OCI-LY7 (cell line): Measurements from ENCODE around the gene SPACA4. TPM values are rescaled to one million over a fixed set of nuclear protein-coding genes. Genes with fewer than 3 reads are reported as not detected.

Source experiments
- BruUV-seq: library from RNA; stranded (reverse); fragments of 400-500 nt; replicated peaks from 2 replicates; lab custom pipeline; 2021; lab: Mats Ljungman, UMichigan
- CTCF ChIA-PET: fragments of 300-600 bp; sonication (Branson Sonifier 250); formaldehyde crosslinking; loops from one replicate; lab custom pipeline; 2022; ENCODE audit warnings: antibody characterized with exemption; ENCODE audit not compliant: unreplicated experiment; lab: Charles Lee
- POLR2A ChIA-PET: fragments of 300-600 bp; sonication (Branson Sonifier 250); formaldehyde crosslinking; loops from one replicate; lab custom pipeline; 2022; ENCODE audit warnings: antibody characterized with exemption; lab: Charles Lee
- DNase-seq: peaks from one replicate; pipeline ENCODE4 v3.0.0-alpha.2; 2015; ENCODE audit warnings: low spot score
- H2AFZ ChIP-seq: fragments of 200-600 bp; sonication (generic), shearing (Covaris generic); 2 replicates; pipeline ENCODE4 v1.6.1; 2014; ENCODE audit warnings: mild to moderate bottlenecking, antibody characterized with exemption, low read length, moderate library complexity
- H3K27ac ChIP-seq: fragments of 200-600 bp; sonication (generic); 2 replicates; pipeline ENCODE4 v1.5.1; 2014; ENCODE audit warnings: mixed run types, low read depth, mild to moderate bottlenecking, moderate library complexity, low read length, inconsistent platforms; ENCODE audit not compliant: poor library complexity, severe bottlenecking
- H3K36me3 ChIP-seq: fragments of 200-600 bp; sonication (generic); 2 replicates; pipeline ENCODE4 v1.6.1; 2014; ENCODE audit warnings: mild to moderate bottlenecking, antibody characterized with exemption, low read length, moderate library complexity, mixed read lengths; ENCODE audit not compliant: insufficient read depth
- H3K4me1 ChIP-seq: fragments of 200-600 bp; sonication (generic); 2 replicates; pipeline ENCODE4 v1.5.1; 2014; ENCODE audit warnings: mild to moderate bottlenecking, low read length; ENCODE audit not compliant: insufficient read depth, poor library complexity, severe bottlenecking
- H3K4me2 ChIP-seq: fragments of 200-600 bp; sonication (generic); 2 replicates; pipeline ENCODE4 v1.6.1; 2014; ENCODE audit warnings: mild to moderate bottlenecking, low read length
- H3K4me3 ChIP-seq: fragments of 200-600 bp; sonication (generic); 2 replicates; pipeline ENCODE4 v1.5.1; 2014; ENCODE audit warnings: mild to moderate bottlenecking, low read depth, low read length; ENCODE audit not compliant: poor library complexity, severe bottlenecking
- H3K79me2 ChIP-seq: fragments of 200-600 bp; sonication (generic); 2 replicates; pipeline ENCODE4 v1.6.1; 2016; ENCODE audit warnings: low read depth, mild to moderate bottlenecking, low read length, moderate library complexity, mixed read lengths; ENCODE audit not compliant: insufficient read depth
- H3K9me2 ChIP-seq: fragments of 200-600 bp; sonication (generic); 2 replicates; pipeline ENCODE4 v1.6.1; 2016; ENCODE audit warnings: mild to moderate bottlenecking, low read length, mixed read lengths; ENCODE audit not compliant: insufficient read depth
- H3K9me3 ChIP-seq: fragments of 200-600 bp; sonication (generic); 2 replicates; pipeline ENCODE4 v1.6.1; 2014; ENCODE audit warnings: mild to moderate bottlenecking, mixed run types, low read length, mixed read lengths
- H4K20me1 ChIP-seq: fragments of 200-600 bp; sonication (generic); 2 replicates; pipeline ENCODE4 v1.6.1; 2014; ENCODE audit warnings: mild to moderate bottlenecking, antibody characterized with exemption, low read length, moderate library complexity, mixed read lengths; ENCODE audit not compliant: insufficient read depth
- EZH2phosphoT487 ChIP-seq: fragments of 200-600 bp; sonication (generic); IDR thresholded peaks from 2 replicates; pipeline ENCODE4 v1.6.1; 2018; ENCODE audit warnings: low read depth, borderline replicate concordance, mild to moderate bottlenecking, mixed run types, antibody characterized with exemption, low read length, moderate library complexity, mixed read lengths
- intact Hi-C: fragments of 100-400 bp; cut with micrococcal nuclease; formaldehyde crosslinking; loops from one replicate; pipeline ENCODE4 v1.10.0; 2022; ENCODE audit not compliant: unreplicated experiment
- total RNA-seq, 2 experiments: library from RNA; depleted of rRNA in 1 of 2; stranded (reverse); fragments of >200 nt in 1 of 2; shearing (Covaris generic) in 1 of 2; gene quantifications; 2 replicates each; pipeline ENCODE4 v1.2.3, GENCODE V29; 2014 to 2022
- TF ChIP-seq, protein P1 (sequence below): fragments of 200-600 bp; sonication (generic); conservative IDR thresholded peaks from 2 replicates; pipeline ENCODE4 v1.5.1; 2014; ENCODE audit warnings: mild to moderate bottlenecking, antibody characterized with exemption, low read length, moderate library complexity, mixed read lengths

SPACA4 gene
- total RNA-seq, 2 experiments from 2014 or later: not detected

DNA sequence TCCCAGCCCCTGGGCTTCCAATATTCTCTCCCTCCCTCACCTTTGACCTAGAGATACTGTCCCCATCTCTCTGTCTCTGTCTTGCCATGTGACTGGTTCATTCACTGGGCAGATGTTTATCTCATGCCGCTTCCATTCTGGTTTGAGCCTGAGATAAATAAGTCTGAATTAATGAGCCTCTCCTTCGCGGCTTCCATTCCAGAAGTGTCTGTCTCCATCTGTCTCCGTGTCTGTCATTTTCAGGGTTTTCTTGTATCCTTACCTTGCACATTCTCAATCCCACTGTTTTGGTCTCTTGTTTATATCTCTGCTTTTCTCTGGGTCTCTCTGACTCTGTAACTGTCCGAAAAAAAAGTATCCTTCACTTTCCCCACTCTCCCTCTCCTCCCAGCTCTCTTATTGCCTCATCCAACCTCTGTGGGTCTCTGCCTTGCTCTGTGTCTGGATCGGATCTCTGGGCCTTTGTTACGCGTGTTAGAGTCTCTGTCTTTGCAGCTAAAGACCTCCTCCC is 17.1 kb downstream of the SPACA4 start:
- CTCF ChIA-PET: interaction anchor here (0.6 kb wide), 2 partner anchors 10 to 228 kb away, joined by 3 read pairs; no protein-coding TSS in a partner anchor
- Histone ChIP-seq H3K4me1 (peaks cover 31% of the 10 kb centered on the region), H3K4me2 (peak overlapping the region; percentile 78), H3K79me2 (peaks cover 17% of the 10 kb centered on the region), H3K36me3 (peaks cover 16% of the 10 kb centered on the region), H3K9me2 (no peaks in the 10 kb centered on the region), H3K9me3 (no peaks in the 10 kb centered on the region), H4K20me1 (peaks cover under 1% of the 10 kb centered on the region; the same call in 1 of the 2 replicates), H3K27ac (peak overlapping the region; percentile 39), H3K4me3 (peak overlapping the region; percentile 61), H2AFZ (peak overlapping the region; percentile 11; the same call in 1 of the 2 replicates)
- intact Hi-C loops: no loop called here
- no peak for TF ChIP-seq EZH2phosphoT487
- TF ChIP-seq, protein P1, sequence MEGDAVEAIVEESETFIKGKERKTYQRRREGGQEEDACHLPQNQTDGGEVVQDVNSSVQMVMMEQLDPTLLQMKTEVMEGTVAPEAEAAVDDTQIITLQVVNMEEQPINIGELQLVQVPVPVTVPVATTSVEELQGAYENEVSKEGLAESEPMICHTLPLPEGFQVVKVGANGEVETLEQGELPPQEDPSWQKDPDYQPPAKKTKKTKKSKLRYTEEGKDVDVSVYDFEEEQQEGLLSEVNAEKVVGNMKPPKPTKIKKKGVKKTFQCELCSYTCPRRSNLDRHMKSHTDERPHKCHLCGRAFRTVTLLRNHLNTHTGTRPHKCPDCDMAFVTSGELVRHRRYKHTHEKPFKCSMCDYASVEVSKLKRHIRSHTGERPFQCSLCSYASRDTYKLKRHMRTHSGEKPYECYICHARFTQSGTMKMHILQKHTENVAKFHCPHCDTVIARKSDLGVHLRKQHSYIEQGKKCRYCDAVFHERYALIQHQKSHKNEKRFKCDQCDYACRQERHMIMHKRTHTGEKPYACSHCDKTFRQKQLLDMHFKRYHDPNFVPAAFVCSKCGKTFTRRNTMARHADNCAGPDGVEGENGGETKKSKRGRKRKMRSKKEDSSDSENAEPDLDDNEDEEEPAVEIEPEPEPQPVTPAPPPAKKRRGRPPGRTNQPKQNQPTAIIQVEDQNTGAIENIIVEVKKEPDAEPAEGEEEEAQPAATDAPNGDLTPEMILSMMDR: no peak
- BruUV-seq: no TSS peak
- DNase-seq: no peak
- POLR2A ChIA-PET: interaction anchor here (0.6 kb wide), 1 partner anchor 717 kb away, joined by 3 read pairs; no protein-coding TSS in a partner anchor

DNA sequence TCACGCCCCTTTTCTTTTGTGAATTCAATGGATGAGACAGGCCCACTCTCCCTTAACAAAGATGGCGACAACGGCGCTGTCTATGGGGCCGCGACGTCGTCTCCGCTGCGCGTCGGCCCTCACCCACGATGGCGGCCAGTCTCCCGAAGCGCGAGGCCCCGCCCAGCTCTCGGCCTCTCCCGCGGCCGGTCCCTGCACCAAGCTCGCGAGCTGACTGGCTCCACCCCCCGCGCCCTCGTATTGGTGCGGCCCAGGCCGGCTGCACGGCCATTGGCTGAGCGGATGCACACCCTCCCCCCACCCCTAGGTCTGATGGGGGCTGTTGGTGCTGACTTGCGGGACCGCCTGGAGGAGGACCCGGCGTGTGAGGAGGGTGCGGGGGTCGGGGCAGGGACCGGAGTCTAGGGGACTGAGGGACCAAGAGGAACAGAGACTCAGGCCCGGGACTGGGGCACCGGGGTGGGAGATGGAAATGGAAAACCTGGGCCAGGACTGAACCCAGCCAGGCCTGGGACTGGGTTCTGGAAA is 17.6 kb downstream of the SPACA4 start:
- H3K9me3 ChIP-seq: no peaks in the 10 kb centered on the region
- H3K4me2 ChIP-seq: peak overlapping the region; percentile 84
- no peak overlapping the region for H2AFZ ChIP-seq
- H3K4me3 ChIP-seq: peak overlapping the region; percentile 68
- H3K4me1 ChIP-seq: peaks cover 31% of the 10 kb centered on the region
- peak; percentile 98 for DNase-seq
- no TSS peak for BruUV-seq
- peak overlapping the region; percentile 39 for H3K27ac ChIP-seq
- H4K20me1 ChIP-seq: no peaks in the 10 kb centered on the region
- POLR2A ChIA-PET: interaction anchor here (0.6 kb wide), 1 partner anchor 716 kb away, joined by 3 read pairs; no protein-coding TSS in a partner anchor
- intact Hi-C loops: no loop called here
- H3K9me2 ChIP-seq: no peaks in the 10 kb centered on the region
- peaks cover 15% of the 10 kb centered on the region; the same call in 1 of the 2 replicates for H3K36me3 ChIP-seq
- H3K79me2 ChIP-seq: peaks cover 14% of the 10 kb centered on the region; the same call in 1 of the 2 replicates
- CTCF ChIA-PET: interaction anchor here (0.6 kb wide), 2 partner anchors 10 to 229 kb away, joined by 3 read pairs; no protein-coding TSS in a partner anchor
- TF ChIP-seq, protein P1: no peak
- TF ChIP-seq EZH2phosphoT487: no peak
